OCI-LY3 (cell line): Measurements from ENCODE around the gene IDH2.

Experiments
- EZH2phosphoT487 ChIP-seq: fragments of 200-600 bp; shearing (Covaris generic); IDR thresholded peaks from 2 replicates; pipeline ENCODE4 v1.6.1; 2018; ENCODE audit warnings: antibody characterized with exemption, mixed run types, low read depth
- TF ChIP-seq, protein P1 (sequence below): fragments of 200-600, 300-600 bp; sonication (generic); IDR thresholded peaks from 2 replicates; pipeline ENCODE4 v1.5.1; 2014; ENCODE audit warnings: antibody characterized with exemption, low read length, low read depth

GRCh38 chr15:90095521-90095959 is 6.7 kb downstream of the IDH2 start:
- TF ChIP-seq EZH2phosphoT487 = no peak
- TF ChIP-seq, protein P1, sequence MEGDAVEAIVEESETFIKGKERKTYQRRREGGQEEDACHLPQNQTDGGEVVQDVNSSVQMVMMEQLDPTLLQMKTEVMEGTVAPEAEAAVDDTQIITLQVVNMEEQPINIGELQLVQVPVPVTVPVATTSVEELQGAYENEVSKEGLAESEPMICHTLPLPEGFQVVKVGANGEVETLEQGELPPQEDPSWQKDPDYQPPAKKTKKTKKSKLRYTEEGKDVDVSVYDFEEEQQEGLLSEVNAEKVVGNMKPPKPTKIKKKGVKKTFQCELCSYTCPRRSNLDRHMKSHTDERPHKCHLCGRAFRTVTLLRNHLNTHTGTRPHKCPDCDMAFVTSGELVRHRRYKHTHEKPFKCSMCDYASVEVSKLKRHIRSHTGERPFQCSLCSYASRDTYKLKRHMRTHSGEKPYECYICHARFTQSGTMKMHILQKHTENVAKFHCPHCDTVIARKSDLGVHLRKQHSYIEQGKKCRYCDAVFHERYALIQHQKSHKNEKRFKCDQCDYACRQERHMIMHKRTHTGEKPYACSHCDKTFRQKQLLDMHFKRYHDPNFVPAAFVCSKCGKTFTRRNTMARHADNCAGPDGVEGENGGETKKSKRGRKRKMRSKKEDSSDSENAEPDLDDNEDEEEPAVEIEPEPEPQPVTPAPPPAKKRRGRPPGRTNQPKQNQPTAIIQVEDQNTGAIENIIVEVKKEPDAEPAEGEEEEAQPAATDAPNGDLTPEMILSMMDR = no peak
